Vein endothelial cell (primary cell): ENCODE data around the gene KCNMB4. TPM values are rescaled to one million over a fixed set of nuclear protein-coding genes. Genes with fewer than 3 reads are reported as not detected.

Experiments used
- small RNA-seq: library from RNA; depleted of rRNA; stranded (forward); fragments of <200 nt; gene quantifications from one replicate; pipeline ENCODE3, GENCODE V24; 2012
- total RNA-seq: library from RNA; depleted of rRNA; stranded (reverse); fragments of >200 nt; gene quantifications from 2 replicates; pipeline ENCODE4 v1.2.3, GENCODE V29; 2012

Gene KCNMB4
- 0.65 and 0.86 TPM in 2 replicates for total RNA-seq

GRCh38 chr12:70365648-70366518, at the start of gene KCNMB4:
TSS of gene KCNMB4 (plus strand) at chr12:70366290. CDS start at chr12:70366735, 445 bp downstream.

Small RNA genes lying within 50 kb of the gene (small RNA-seq; reads per million reads assigned to genes)
- not detected for gene RNU4-65P

Other genes with a start within 250 kb of the KCNMB4 start
- 148 and 159 TPM in 2 replicates for gene CNOT2, start 122.9 kb upstream of the KCNMB4 start, total RNA-seq